Stimulated activated naive CD8-positive, alpha-beta T cell treated with anti-CD3 and anti-CD28 coated beads, Interleukin-15, amount 100 ng/mL, for 72 hours (primary cell): ENCODE data around the gene E2F3.
A peak's percentile ranks its signal among the peaks of the same experiment; 100 is the strongest.

Source experiments
- ATAC-seq: fragments of 150-1000 bp; cut with Tn5 transposase; 2 replicates; pipeline ENCODE4 v1.10.0; 2021; ENCODE audit warnings: mild to moderate bottlenecking, moderate library complexity
- DNase-seq, 2 donors: peaks; one replicate each; pipeline ENCODE4 v3.0.0; 2021 to 2022
- H3K27ac Mint-ChIP-seq, 2 donors: one replicate each; pipeline ENCODE4 v1.8.0; 2022; ENCODE audit warnings: mild to moderate bottlenecking in 2 of 2, mixed read lengths in 2 of 2, moderate library complexity in 2 of 2
- H3K27me3 Mint-ChIP-seq: one replicate; pipeline ENCODE4 v1.8.0; 2022; ENCODE audit warnings: mixed read lengths
- H3K4me1 Mint-ChIP-seq: one replicate; pipeline ENCODE4 v1.8.0; 2022; ENCODE audit warnings: mild to moderate bottlenecking, mixed read lengths
- H3K4me3 Mint-ChIP-seq, 2 donors: one replicate each; pipeline ENCODE4 v1.8.0; 2022; ENCODE audit warnings: mild to moderate bottlenecking in 2 of 2, mixed read lengths in 2 of 2, moderate library complexity in 1 of 2
- H3K9me3 Mint-ChIP-seq, 2 donors: one replicate each; pipeline ENCODE4 v1.8.0; 2022; ENCODE audit warnings: mixed read lengths in 2 of 2

The E2F3 gene

GRCh38 chr6:20437639-20438038 is 36.0 kb downstream of the E2F3 start:
- ATAC-seq (no peak), DNase-seq (no peak)
- H3K9me3 Mint-ChIP-seq, result peaks cover 0 to 9% of the 10 kb centered on the region in 2 donors
- H3K4me3 Mint-ChIP-seq, result no peak overlapping the region
- H3K27me3 Mint-ChIP-seq, result no peaks in the 10 kb centered on the region
- no peak overlapping the region for H3K27ac Mint-ChIP-seq
- H3K4me1 Mint-ChIP-seq, result no peaks in the 10 kb centered on the region

GRCh38 chr6:20438462-20439070 is 36.9 kb downstream of the E2F3 start:
- no peaks in the 10 kb centered on the region for H3K4me1 Mint-ChIP-seq
- ATAC-seq, result no peak
- DNase-seq, result no peak
- no peak overlapping the region for H3K4me3 Mint-ChIP-seq
- no peaks in the 10 kb centered on the region for H3K27me3 Mint-ChIP-seq
- peaks cover 0 to 9% of the 10 kb centered on the region in 2 donors for H3K9me3 Mint-ChIP-seq
- H3K27ac Mint-ChIP-seq, result no peak overlapping the region

GRCh38 chr6:20439558-20439957 is 37.9 kb downstream of the E2F3 start:
- no peak overlapping the region for H3K4me3 Mint-ChIP-seq
- peaks cover 5% of the 10 kb centered on the region for H3K4me1 Mint-ChIP-seq
- no peak for DNase-seq
- peaks cover 0 to 8% of the 10 kb centered on the region in 2 donors for H3K9me3 Mint-ChIP-seq
- no peaks in the 10 kb centered on the region for H3K27me3 Mint-ChIP-seq
- no peak for ATAC-seq
- no peak overlapping the region for H3K27ac Mint-ChIP-seq

GRCh38 chr6:20440296-20440695 is 38.6 kb downstream of the E2F3 start:
- Mint-ChIP-seq H3K4me1 (peaks cover 10% of the 10 kb centered on the region), H3K9me3 (peaks cover 0 to under 1% of the 10 kb centered on the region in 2 donors), H3K4me3 (no peak overlapping the region), H3K27ac (peak overlapping the region in 1 of 2 donors; percentile 72), H3K27me3 (no peaks in the 10 kb centered on the region)
- ATAC-seq, result no peak
- no peak for DNase-seq

GRCh38 chr6:20441236-20441635 is 39.6 kb downstream of the E2F3 start:
- Mint-ChIP-seq H3K27me3 (no peaks in the 10 kb centered on the region), H3K4me1 (peaks cover 10% of the 10 kb centered on the region), H3K9me3 (no peaks in the 10 kb centered on the region), H3K4me3 (no peak overlapping the region), H3K27ac (peak overlapping the region in 1 of 2 donors; percentile 76)
- no peak for DNase-seq
- ATAC-seq, result no peak

- Mint-ChIP-seq H3K4me1 (peaks cover 11% of the 10 kb centered on the region), H3K9me3 (no peaks in the 10 kb centered on the region), H3K27ac (no peak overlapping the region), H3K27me3 (no peaks in the 10 kb centered on the region), H3K4me3 (no peak overlapping the region)
- no peak for DNase-seq
- no peak for ATAC-seq
Measured at GRCh38 chr6:20441921-20442320, 40.2 kb downstream of the E2F3 start.

GRCh38 chr6:20444786-20445271 is 43.1 kb downstream of the E2F3 start:
- H3K27ac Mint-ChIP-seq, result peak overlapping the region in 1 of 2 donors; percentile 79

GRCh38 chr6:20447157-20447556 is 45.5 kb downstream of the E2F3 start:
- no peak overlapping the region for H3K4me3 Mint-ChIP-seq
- peaks cover 33% of the 10 kb centered on the region for H3K4me1 Mint-ChIP-seq
- no peak overlapping the region for H3K27ac Mint-ChIP-seq
- H3K9me3 Mint-ChIP-seq, result peaks cover 0 to 5% of the 10 kb centered on the region in 2 donors
- no peaks in the 10 kb centered on the region for H3K27me3 Mint-ChIP-seq
- ATAC-seq (no peak), DNase-seq (no peak)

More at GRCh38 chr6:20444786-20445271, 43.1 kb downstream of the E2F3 start:
- H3K27me3 Mint-ChIP-seq, result no peaks in the 10 kb centered on the region
- H3K4me1 Mint-ChIP-seq, result peaks cover 20% of the 10 kb centered on the region
- DNase-seq (no peak), ATAC-seq (peak; percentile 28)
- H3K9me3 Mint-ChIP-seq, result no peaks in the 10 kb centered on the region
- no peak overlapping the region for H3K4me3 Mint-ChIP-seq

- H3K27ac Mint-ChIP-seq, result no peak overlapping the region
- peaks cover 0 to 5% of the 10 kb centered on the region in 2 donors for H3K9me3 Mint-ChIP-seq
- H3K27me3 Mint-ChIP-seq, result no peaks in the 10 kb centered on the region
- no peak overlapping the region for H3K4me3 Mint-ChIP-seq
- ATAC-seq (no peak), DNase-seq (no peak)
- peaks cover 34% of the 10 kb centered on the region for H3K4me1 Mint-ChIP-seq
Measured at GRCh38 chr6:20447581-20448132, 46.0 kb downstream of the E2F3 start.

GRCh38 chr6:20448828-20449227 is 47.1 kb downstream of the E2F3 start:
- Mint-ChIP-seq H3K27ac (no peak overlapping the region), H3K4me1 (peaks cover 46% of the 10 kb centered on the region), H3K27me3 (no peaks in the 10 kb centered on the region), H3K4me3 (no peak overlapping the region), H3K9me3 (peaks cover 0 to 5% of the 10 kb centered on the region in 2 donors)
- ATAC-seq, result no peak
- DNase-seq, result no peak

- peaks cover 0 to 5% of the 10 kb centered on the region in 2 donors for H3K9me3 Mint-ChIP-seq
- peaks cover 29% of the 10 kb centered on the region for H3K4me1 Mint-ChIP-seq
- ATAC-seq (no peak), DNase-seq (no peak)
- H3K27ac Mint-ChIP-seq, result no peak overlapping the region
- no peak overlapping the region for H3K4me3 Mint-ChIP-seq
- no peaks in the 10 kb centered on the region for H3K27me3 Mint-ChIP-seq
Measured at GRCh38 chr6:20454204-20454824, 52.6 kb downstream of the E2F3 start.

- Mint-ChIP-seq H3K4me3 (no peak overlapping the region), H3K27ac (no peak overlapping the region), H3K9me3 (peaks cover 5 to 9% of the 10 kb centered on the region in 2 donors), H3K4me1 (peaks cover 29% of the 10 kb centered on the region), H3K27me3 (no peaks in the 10 kb centered on the region)
- no peak for ATAC-seq
- no peak for DNase-seq
Measured at GRCh38 chr6:20455251-20455940, 53.7 kb downstream of the E2F3 start.

GRCh38 chr6:20458027-20458894 is 56.6 kb downstream of the E2F3 start:
- Mint-ChIP-seq H3K27me3 (no peaks in the 10 kb centered on the region), H3K4me1 (peaks cover 9% of the 10 kb centered on the region), H3K27ac (no peak overlapping the region), H3K9me3 (peaks cover 5 to 7% of the 10 kb centered on the region in 2 donors), H3K4me3 (no peak overlapping the region)
- ATAC-seq (no peak), DNase-seq (no peak)

- Mint-ChIP-seq H3K4me1 (peaks cover 7% of the 10 kb centered on the region), H3K27me3 (no peaks in the 10 kb centered on the region), H3K4me3 (no peak overlapping the region), H3K27ac (peak overlapping the region in 1 of 2 donors; percentile 27), H3K9me3 (peaks cover 5 to 7% of the 10 kb centered on the region in 2 donors)
- DNase-seq, result no peak
- ATAC-seq, result no peak
Measured at GRCh38 chr6:20459682-20460081, 58.0 kb downstream of the E2F3 start.

GRCh38 chr6:20461576-20461975 is 59.9 kb downstream of the E2F3 start:
- DNase-seq (no peak), ATAC-seq (no peak)
- peaks cover 5 to 7% of the 10 kb centered on the region in 2 donors for H3K9me3 Mint-ChIP-seq
- no peak overlapping the region for H3K27ac Mint-ChIP-seq
- peaks cover 13% of the 10 kb centered on the region for H3K4me1 Mint-ChIP-seq
- H3K4me3 Mint-ChIP-seq, result no peak overlapping the region
- no peaks in the 10 kb centered on the region for H3K27me3 Mint-ChIP-seq
